SU-DHL-6 (cell line): Measurements from ENCODE around the gene HBZ.

Source experiments
- H2AFZ ChIP-seq: fragments of 200-600 bp; sonication (generic); 2 replicates; pipeline ENCODE4 v1.6.1; 2014; ENCODE audit warnings: low read depth, mild to moderate bottlenecking, moderate library complexity, mixed read lengths, antibody characterized with exemption, low read length; ENCODE audit not compliant: severe bottlenecking
- H3F3A ChIP-seq: fragments of 200-600 bp; shearing (Covaris generic); 2 replicates; pipeline ENCODE4 v1.6.0; 2016; ENCODE audit warnings: antibody characterized with exemption, mild to moderate bottlenecking; ENCODE audit not compliant: insufficient read depth
- H3K27ac ChIP-seq: fragments of 200-600 bp; sonication (generic); 2 replicates; pipeline ENCODE4 v1.5.1; 2016; ENCODE audit warnings: low read depth, mild to moderate bottlenecking, low read length, moderate library complexity, mixed read lengths
- H3K27me3 ChIP-seq: fragments of 200-600 bp; sonication (generic), shearing (Covaris generic); 2 replicates; pipeline ENCODE4 v1.6.0; 2014; ENCODE audit warnings: mild to moderate bottlenecking, low read length
- H3K36me3 ChIP-seq: fragments of 200-600 bp; sonication (generic); 2 replicates; pipeline ENCODE4 v1.6.1; 2014; ENCODE audit warnings: mild to moderate bottlenecking, low read length, mixed read lengths
- H3K4me2 ChIP-seq: fragments of 300-600, 200-600 bp; shearing (Covaris generic), sonication (generic); 2 replicates; pipeline ENCODE4 v1.6.0; 2014; ENCODE audit warnings: low read length, low read depth, mild to moderate bottlenecking; ENCODE audit not compliant: poor library complexity, severe bottlenecking
- H3K4me3 ChIP-seq: fragments of 200-600 bp; sonication (generic); 2 replicates; pipeline ENCODE4 v1.5.1; 2014; ENCODE audit warnings: antibody characterized with exemption, low read length, mild to moderate bottlenecking, mixed read lengths; ENCODE audit not compliant: insufficient read depth, poor library complexity, severe bottlenecking
- H3K79me2 ChIP-seq: fragments of 200-600 bp; sonication (generic); 2 replicates; pipeline ENCODE4 v1.6.1; 2014; ENCODE audit warnings: mild to moderate bottlenecking, low read length, moderate library complexity; ENCODE audit not compliant: insufficient read depth
- H3K9ac ChIP-seq: fragments of 200-600 bp; sonication (generic); 2 replicates; pipeline ENCODE4 v1.7.0; 2014; ENCODE audit warnings: mild to moderate bottlenecking, low read length
- H3K9me2 ChIP-seq: fragments of 200-600 bp; sonication (generic); replicated peaks from 2 replicates; pipeline ENCODE4 v1.6.1; 2014; ENCODE audit warnings: low read length; ENCODE audit not compliant: insufficient read depth
- H3K9me3 ChIP-seq: fragments of 200-600 bp; sonication (generic); 2 replicates; pipeline ENCODE4 v1.6.1; 2014; ENCODE audit warnings: low read length, mixed read lengths; ENCODE audit not compliant: insufficient read depth
- H4K20me1 ChIP-seq: fragments of 200-600 bp; sonication (generic); 2 replicates; pipeline ENCODE4 v1.6.1; 2014; ENCODE audit warnings: low read depth, mild to moderate bottlenecking, antibody characterized with exemption, low read length, moderate library complexity, mixed read lengths
- CTCF ChIP-seq: fragments of 200-600 bp; sonication (generic); IDR thresholded peaks from one replicate; pipeline ENCODE4 v1.5.1; 2017; ENCODE audit warnings: antibody characterized with exemption, mild to moderate bottlenecking, low read length, moderate library complexity; ENCODE audit not compliant: insufficient read depth, poor library complexity, severe bottlenecking
- EZH2phosphoT487 ChIP-seq: fragments of 200-600 bp; sonication (generic), shearing (Covaris generic); conservative IDR thresholded peaks from 2 replicates; pipeline ENCODE4 v1.6.1; 2018; ENCODE audit warnings: mild to moderate bottlenecking, antibody characterized with exemption, low read length, moderate library complexity, mixed read lengths

Gene HBZ

GRCh38 chr16:119295-119694, 33.1 kb upstream of the HBZ start:
- H3K4me2 ChIP-seq = no peak overlapping the region
- H4K20me1 ChIP-seq = no peaks in the 10 kb centered on the region
- TF ChIP-seq CTCF = no peak
- no peak for TF ChIP-seq EZH2phosphoT487
- H2AFZ ChIP-seq = no peak overlapping the region
- no peak overlapping the region for H3K27ac ChIP-seq
- no peak overlapping the region for H3K9ac ChIP-seq
- H3K9me2 ChIP-seq = no peaks in the 10 kb centered on the region
- H3F3A ChIP-seq = peaks cover 9% of the 10 kb centered on the region
- no peaks in the 10 kb centered on the region for H3K36me3 ChIP-seq
- no peaks in the 10 kb centered on the region for H3K9me3 ChIP-seq
- peaks cover 6% of the 10 kb centered on the region; the same call in 1 of the 2 replicates for H3K79me2 ChIP-seq
- H3K4me3 ChIP-seq = no peak overlapping the region
- no peaks in the 10 kb centered on the region for H3K27me3 ChIP-seq

GRCh38 chr16:119835-120491, 32.5 kb upstream of the HBZ start:
- no peak for TF ChIP-seq CTCF
- H3F3A ChIP-seq = peaks cover 9% of the 10 kb centered on the region
- H3K27ac ChIP-seq = no peak overlapping the region
- no peak overlapping the region for H3K9ac ChIP-seq
- no peaks in the 10 kb centered on the region for H3K36me3 ChIP-seq
- no peak overlapping the region for H3K4me3 ChIP-seq
- no peaks in the 10 kb centered on the region for H3K9me3 ChIP-seq
- peaks cover 6% of the 10 kb centered on the region; the same call in 1 of the 2 replicates for H3K79me2 ChIP-seq
- H3K27me3 ChIP-seq = no peaks in the 10 kb centered on the region
- H2AFZ ChIP-seq = no peak overlapping the region
- H3K9me2 ChIP-seq = no peaks in the 10 kb centered on the region
- no peaks in the 10 kb centered on the region for H4K20me1 ChIP-seq
- no peak overlapping the region for H3K4me2 ChIP-seq

- Histone ChIP-seq H3F3A (peaks cover 9% of the 10 kb centered on the region), H4K20me1 (no peaks in the 10 kb centered on the region), H3K27me3 (no peaks in the 10 kb centered on the region), H3K9me2 (no peaks in the 10 kb centered on the region), H3K79me2 (peaks cover 13% of the 10 kb centered on the region; the same call in 1 of the 2 replicates), H3K4me2 (no peak overlapping the region), H3K9me3 (no peaks in the 10 kb centered on the region), H3K27ac (no peak overlapping the region), H3K4me3 (no peak overlapping the region), H3K9ac (no peak overlapping the region), H2AFZ (no peak overlapping the region), H3K36me3 (no peaks in the 10 kb centered on the region)
- TF ChIP-seq CTCF (no peak), EZH2phosphoT487 (no peak)
Measured at GRCh38 chr16:120756-121155, 31.7 kb upstream of the HBZ start.
